22Rv1 (cell line): ENCODE data around the gene TBCB.

Experiments
- ZFX ChIP-seq: fragments of 450-650 bp; IDR thresholded peaks from 2 replicates; pipeline ENCODE4 v1.6.1; 2017; ENCODE audit warnings: antibody characterized with exemption, borderline replicate concordance
- TF ChIP-seq, protein P1 (sequence below): fragments of 450-650 bp; IDR thresholded peaks from 2 replicates; pipeline ENCODE4 v1.5.1; 2017; ENCODE audit warnings: mild to moderate bottlenecking

DNA sequence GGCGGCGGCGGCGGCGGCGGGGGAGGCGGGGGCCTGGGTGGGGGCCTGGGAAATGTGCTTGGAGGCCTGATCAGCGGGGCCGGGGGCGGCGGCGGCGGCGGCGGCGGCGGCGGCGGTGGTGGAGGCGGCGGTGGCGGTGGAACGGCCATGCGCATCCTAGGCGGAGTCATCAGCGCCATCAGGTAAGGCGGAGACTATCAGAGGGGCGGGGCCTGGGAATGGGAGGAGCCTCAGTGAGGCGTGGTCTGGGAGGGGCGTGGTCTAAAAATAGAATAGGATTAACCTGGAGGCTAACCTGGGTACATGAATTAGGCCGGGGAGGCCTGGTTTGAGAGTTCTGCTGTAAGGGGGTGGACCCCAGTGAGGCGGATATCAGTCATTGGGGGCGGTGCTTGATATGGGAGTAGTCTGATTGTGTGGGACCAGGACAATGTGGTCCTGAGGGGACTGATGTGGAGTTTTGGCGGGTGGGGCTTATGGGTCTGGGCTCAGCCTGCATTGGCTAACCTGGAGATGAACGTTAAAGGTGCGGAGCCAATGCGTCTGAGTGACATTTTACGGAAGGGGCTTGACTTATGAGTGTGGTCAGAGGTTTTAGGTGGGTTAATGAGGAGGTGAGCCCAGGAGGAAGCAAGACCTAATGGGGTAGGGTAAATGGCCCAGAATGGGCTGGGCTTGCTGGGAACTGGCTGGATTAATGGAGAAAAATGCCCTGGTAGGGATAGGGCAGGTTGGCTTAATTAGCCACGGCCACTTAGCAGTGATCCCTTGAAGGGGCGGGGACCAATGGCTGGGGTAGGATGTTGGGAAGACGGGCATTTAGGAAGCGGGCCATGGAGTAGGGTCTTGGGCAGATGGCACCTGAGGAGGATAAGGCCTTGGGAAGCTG is 26.0 kb downstream of the TBCB start:
- TF ChIP-seq, protein P1, sequence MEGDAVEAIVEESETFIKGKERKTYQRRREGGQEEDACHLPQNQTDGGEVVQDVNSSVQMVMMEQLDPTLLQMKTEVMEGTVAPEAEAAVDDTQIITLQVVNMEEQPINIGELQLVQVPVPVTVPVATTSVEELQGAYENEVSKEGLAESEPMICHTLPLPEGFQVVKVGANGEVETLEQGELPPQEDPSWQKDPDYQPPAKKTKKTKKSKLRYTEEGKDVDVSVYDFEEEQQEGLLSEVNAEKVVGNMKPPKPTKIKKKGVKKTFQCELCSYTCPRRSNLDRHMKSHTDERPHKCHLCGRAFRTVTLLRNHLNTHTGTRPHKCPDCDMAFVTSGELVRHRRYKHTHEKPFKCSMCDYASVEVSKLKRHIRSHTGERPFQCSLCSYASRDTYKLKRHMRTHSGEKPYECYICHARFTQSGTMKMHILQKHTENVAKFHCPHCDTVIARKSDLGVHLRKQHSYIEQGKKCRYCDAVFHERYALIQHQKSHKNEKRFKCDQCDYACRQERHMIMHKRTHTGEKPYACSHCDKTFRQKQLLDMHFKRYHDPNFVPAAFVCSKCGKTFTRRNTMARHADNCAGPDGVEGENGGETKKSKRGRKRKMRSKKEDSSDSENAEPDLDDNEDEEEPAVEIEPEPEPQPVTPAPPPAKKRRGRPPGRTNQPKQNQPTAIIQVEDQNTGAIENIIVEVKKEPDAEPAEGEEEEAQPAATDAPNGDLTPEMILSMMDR = no peak
- TF ChIP-seq ZFX = no peak
